Right renal cortex interstitium (tissue), 3 donors: ENCODE results near the gene CCDC146. TPM values are rescaled to one million over a fixed set of nuclear protein-coding genes. Genes with fewer than 3 reads are reported as not detected.
"Not testable (repeated sequence)": the region's sequence is repeated elsewhere in the genome, so short reads cannot be mapped to it uniquely, and the experiment has no call there.

Experiments
- DNase-seq, 3 donors: peaks; one replicate each; pipeline ENCODE4 v3.0.0-alpha.2; 2013; ENCODE audit warnings: low read depth in 3 of 3, low spot score in 2 of 3
- polyA plus RNA-seq, 3 donors: library from polyadenylated mRNA; unstranded; fragments of 120-200 nt; gene quantifications; one replicate each; pipeline ENCODE4 v1.2.1, GENCODE V29; 2013; ENCODE audit not compliant: insufficient read length in 3 of 3

Gene CCDC146
- polyA plus RNA-seq, 3 donors, result 20.9 to 21.8 (median 21.6) TPM

DNA sequence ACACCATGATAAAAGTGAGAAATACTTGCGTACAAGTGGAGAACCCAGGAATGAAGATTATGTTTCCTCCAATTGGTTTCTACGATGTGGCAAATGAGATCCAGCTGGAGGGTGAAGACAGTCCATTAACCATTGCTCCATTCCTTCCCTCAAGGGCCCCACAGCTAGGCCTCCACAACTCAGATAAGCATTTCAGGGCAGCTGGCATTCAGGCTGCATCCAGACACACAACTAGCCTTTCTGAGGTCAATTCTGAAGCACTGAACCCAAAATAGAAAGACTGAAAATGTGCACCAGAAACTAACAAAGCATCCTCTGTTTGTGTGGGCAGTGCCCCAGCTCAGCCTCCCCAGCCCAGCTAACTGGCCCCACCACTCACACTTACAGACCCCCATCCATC, 198.9 kb downstream of the CCDC146 start:
- DNase-seq, result no peak

GRCh38 chr7:77326131-77326530, 203.7 kb downstream of the CCDC146 start:
- no peak for DNase-seq

GRCh38 chr7:77327067-77327931, 204.9 kb downstream of the CCDC146 start:
- no peak for DNase-seq

DNA sequence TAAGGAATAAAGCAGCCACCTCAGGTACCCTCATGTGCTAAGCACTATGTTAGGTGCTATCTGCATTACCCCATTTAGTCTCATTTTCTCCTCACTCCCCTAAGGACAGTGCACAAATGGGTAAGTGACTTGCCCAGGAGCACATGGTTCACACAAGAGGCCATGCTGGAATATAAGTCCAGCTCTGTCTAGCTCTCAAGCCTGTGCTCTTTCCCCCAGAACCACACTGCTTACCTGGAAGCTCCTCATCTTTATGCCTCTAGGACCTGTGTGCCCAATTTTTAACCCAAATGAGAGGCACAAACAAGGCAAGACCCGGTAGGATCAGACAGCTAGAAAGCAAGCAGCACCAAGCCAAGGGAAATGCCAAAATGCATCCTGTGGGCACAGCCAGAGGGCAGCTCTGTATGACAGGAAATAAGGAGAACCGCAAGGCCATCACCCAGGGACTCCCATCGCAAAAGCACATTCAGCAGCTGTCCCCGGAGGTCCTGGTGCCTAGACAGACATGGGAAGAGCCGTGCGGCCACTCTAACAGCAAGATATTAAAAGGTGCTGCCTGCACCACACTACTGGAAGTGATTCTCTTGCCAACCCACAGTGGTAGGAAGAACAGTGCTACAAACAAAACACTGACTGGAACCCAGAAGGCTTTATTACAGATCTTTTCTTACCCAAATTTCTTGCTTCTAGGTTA, 205.7 kb downstream of the CCDC146 start:
- DNase-seq, result no peak

- DNase-seq, result no peak
Observed at GRCh38 chr7:77328669-77329068, 206.3 kb downstream of the CCDC146 start.

GRCh38 chr7:77329466-77330168, 207.2 kb downstream of the CCDC146 start:
- no peak for DNase-seq

GRCh38 chr7:77330169-77330882, 207.9 kb downstream of the CCDC146 start:
- DNase-seq, result no peak

DNA sequence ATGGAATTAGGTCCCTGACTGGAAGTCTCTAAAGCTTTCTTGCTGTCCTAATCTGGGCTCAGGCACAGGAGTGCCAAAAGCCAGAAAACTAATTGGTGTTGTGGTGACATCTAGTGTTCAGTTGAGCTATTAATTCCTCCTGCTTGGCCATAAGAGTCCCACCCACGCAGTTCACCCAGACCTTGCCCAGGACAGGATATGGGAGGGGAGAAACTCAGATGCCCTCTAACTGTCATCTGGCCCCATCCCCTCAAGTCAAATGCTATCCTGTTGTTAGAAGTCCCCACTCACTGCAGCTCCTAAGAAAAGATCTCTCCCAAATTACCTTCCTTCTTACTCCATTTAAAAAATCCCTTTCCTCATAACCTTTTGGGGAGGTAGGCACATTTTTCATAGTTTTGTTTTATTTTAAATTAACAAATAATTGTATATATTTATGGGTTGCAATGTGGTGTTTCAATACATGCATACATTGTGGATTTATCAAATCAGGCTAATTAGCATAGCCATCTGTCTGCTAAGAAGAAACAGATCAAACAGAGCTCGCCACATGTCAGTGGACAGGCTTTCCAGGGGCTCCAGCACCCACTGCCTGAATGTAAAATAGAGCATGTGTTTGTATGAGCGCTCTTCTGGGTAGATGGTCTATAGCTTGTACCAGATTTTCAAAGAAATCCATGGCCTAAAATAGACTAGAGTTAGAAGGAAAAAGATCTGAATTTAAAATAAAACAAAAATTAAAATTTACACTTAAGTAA, 209.7 kb downstream of the CCDC146 start:
- peak; percentile 64 to 72 (median 69) for DNase-seq

DNA sequence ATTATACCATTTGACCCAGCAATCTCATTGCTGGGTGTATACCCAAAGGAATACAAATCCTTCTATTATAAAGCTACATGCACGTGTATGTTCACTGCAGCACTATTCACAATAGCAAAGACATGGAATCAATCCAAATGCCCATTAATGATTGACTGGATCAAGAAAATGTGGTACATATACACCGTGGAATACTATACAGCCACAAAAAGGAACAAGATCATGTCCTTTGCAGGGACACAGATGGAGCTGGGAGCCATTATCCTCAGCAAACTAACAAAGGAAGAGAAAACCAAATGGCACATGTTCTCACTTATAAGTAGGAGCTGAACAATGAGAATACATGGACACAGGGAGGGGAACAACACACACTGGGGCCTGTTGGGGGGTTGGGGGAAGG, 211.6 kb downstream of the CCDC146 start:
- DNase-seq, result not testable (repeated sequence)

DNA sequence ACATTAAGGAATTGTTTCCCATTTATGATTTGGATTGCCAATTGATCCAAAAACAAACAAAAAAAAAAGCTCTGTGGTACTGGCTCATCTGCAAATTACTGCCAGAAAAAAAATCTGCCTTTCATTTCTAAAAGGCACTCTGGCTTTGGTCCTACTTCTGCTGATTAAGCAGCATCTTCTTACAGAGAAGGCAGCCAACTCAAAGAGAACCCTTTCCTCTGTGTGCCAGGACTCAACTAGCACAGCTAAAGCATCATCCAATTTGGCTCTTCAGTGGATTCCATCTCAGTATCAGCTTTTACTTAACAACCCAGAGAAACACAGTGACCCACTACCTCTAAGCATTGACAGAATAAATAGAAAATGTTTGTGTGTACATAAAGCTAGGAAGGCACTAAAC, 213.2 kb downstream of the CCDC146 start:
- no peak for DNase-seq

GRCh38 chr7:77337456-77337990, 215.1 kb downstream of the CCDC146 start:
- DNase-seq, result no peak

DNA sequence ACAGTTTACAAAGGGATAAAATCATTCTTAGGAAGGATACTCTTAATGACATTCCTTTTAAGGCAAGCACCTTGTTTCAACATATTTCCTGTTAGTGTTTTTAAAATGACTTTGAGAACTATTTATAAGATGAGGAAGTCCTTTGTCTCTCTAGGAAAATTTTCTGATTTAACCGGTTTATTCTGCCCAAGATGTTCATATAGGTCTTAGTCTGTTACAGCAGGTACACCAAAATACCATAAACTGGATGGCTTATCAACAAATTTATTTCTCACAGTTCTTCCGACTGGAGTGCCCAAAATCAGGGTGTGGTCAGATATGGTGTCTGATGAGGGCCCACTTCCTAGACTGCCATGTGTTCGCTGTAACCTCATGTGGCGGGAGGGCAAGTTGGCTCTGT, 215.8 kb downstream of the CCDC146 start:
- DNase-seq, result no peak

- no peak for DNase-seq
Observed at GRCh38 chr7:77338883-77339629, 216.6 kb downstream of the CCDC146 start.

DNA sequence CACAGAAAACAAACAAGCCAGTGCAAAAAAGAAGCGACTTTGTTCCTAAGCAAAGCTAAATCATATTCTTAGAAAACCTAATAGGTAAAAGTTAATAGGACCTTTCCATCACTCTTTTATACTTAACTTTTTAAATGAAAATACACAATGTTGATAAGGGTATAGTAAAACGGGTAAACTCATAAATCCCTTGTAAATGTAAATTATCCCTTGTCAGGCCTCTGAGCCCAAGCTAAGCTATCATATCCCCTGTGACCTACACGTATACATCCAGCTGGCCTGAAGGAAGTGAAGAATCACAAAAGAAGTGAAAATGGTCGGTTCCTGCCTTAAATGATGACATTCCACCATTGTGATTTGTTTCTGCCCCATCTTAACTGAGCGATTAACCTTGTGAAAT, 217.3 kb downstream of the CCDC146 start:
- DNase-seq, result no peak

Other genes starting within 250 kb of the CCDC146 start
- not detected for gene SPDYE17, start 90.3 kb upstream of the CCDC146 start, polyA plus RNA-seq
- under 1 TPM; 0.61 to 0.67 (median 0.64) TPM for gene SPDYE18, start 60.1 kb upstream of the CCDC146 start, polyA plus RNA-seq
- gene FGL2, start 77.2 kb downstream of the CCDC146 start, polyA plus RNA-seq, result 100 to 1,000 TPM in 1 of 3 donors, 10 to 100 TPM in 2; 58.1 to 104 (median 92.3) TPM